ENCODE measurements around the gene CHD3. TPM values are rescaled to one million over a fixed set of nuclear protein-coding genes. Genes with fewer than 3 reads are reported as not detected.

The CHD3 gene
- total and polyA plus RNA-seq, 2 donors from 2014 or later: 41.5 to 94.6 TPM

- Histone ChIP-seq H3K4me1 (ENCODE audit: control insufficient read depth in 2 of 3, insufficient read depth in 2 of 3, low read depth in 1 of 3, low read length in 3 of 3) (peaks cover 0 to 15% (median 7%) of the 10 kb centered on the region in 3 donors), H3K36me3 (ENCODE audit: control insufficient read depth in 2 of 3, insufficient read depth in 3 of 3, low read length in 3 of 3) (no peaks in the 10 kb centered on the region), H3K9ac (ENCODE audit: low read length in 3 of 3) (peak overlapping the region in 1 of 3 donors; percentile 22), H3K4me3 (ENCODE audit: low read length in 3 of 3) (peak overlapping the region in 1 of 3 donors; percentile 54), H3K27ac (ENCODE audit: low read depth in 2 of 2, low read length in 2 of 2) (no peak overlapping the region), H3K9me3 (ENCODE audit: control insufficient read depth in 2 of 3, insufficient read depth in 1 of 3, low read length in 3 of 3) (no peaks in the 10 kb centered on the region), H3K27me3 (ENCODE audit: control insufficient read depth, insufficient read depth, low read length) (no peaks in the 10 kb centered on the region)
- intact Hi-C loops (cut with DNase I): no loop called here
- TF ChIP-seq CTCF (IDR thresholded peaks at IDR 0.05; ENCODE audit: borderline replicate concordance, extremely low read depth, insufficient read depth): no peak
- FAIRE-seq (no peak), DNase-seq (no peak)
Measured at GRCh38 chr17:7916808-7917207, 28.2 kb downstream of the CHD3 start.

- Histone ChIP-seq H3K4me3 (ENCODE audit: low read length in 3 of 3) (peak overlapping the region; percentile 48 to 67 (median 65)), H3K36me3 (ENCODE audit: control insufficient read depth in 2 of 3, insufficient read depth in 3 of 3, low read length in 3 of 3) (no peaks in the 10 kb centered on the region), H3K9me3 (ENCODE audit: control insufficient read depth in 2 of 3, insufficient read depth in 1 of 3, low read length in 3 of 3) (no peaks in the 10 kb centered on the region), H3K27me3 (ENCODE audit: control insufficient read depth, insufficient read depth, low read length) (no peaks in the 10 kb centered on the region), H3K27ac (ENCODE audit: low read depth in 2 of 2, low read length in 2 of 2) (peak overlapping the region; percentile 9 to 79), H3K4me1 (ENCODE audit: control insufficient read depth in 2 of 3, insufficient read depth in 2 of 3, low read depth in 1 of 3, low read length in 3 of 3) (peaks cover 4 to 7% (median 4%) of the 10 kb centered on the region in 3 donors), H3K9ac (ENCODE audit: low read length in 3 of 3) (peak overlapping the region; percentile 53 to 87 (median 58))
- intact Hi-C loops (cut with DNase I): no loop called here
- TF ChIP-seq CTCF (IDR thresholded peaks at IDR 0.05; ENCODE audit: borderline replicate concordance, extremely low read depth, insufficient read depth): no peak
- FAIRE-seq (no peak), DNase-seq (peak in 3 of 5 donors; percentile 18 to 64 (median 37))
Measured at GRCh38 chr17:7922269-7922844, 33.8 kb downstream of the CHD3 start.

- Histone ChIP-seq H3K9me3 (ENCODE audit: control insufficient read depth in 2 of 3, insufficient read depth in 1 of 3, low read length in 3 of 3) (no peaks in the 10 kb centered on the region), H3K36me3 (ENCODE audit: control insufficient read depth in 2 of 3, insufficient read depth in 3 of 3, low read length in 3 of 3) (no peaks in the 10 kb centered on the region), H3K27ac (ENCODE audit: low read depth in 2 of 2, low read length in 2 of 2) (peak overlapping the region; percentile 9 to 79), H3K4me3 (ENCODE audit: low read length in 3 of 3) (peak overlapping the region; percentile 48 to 67 (median 65)), H3K27me3 (ENCODE audit: control insufficient read depth, insufficient read depth, low read length) (no peaks in the 10 kb centered on the region), H3K4me1 (ENCODE audit: control insufficient read depth in 2 of 3, insufficient read depth in 2 of 3, low read depth in 1 of 3, low read length in 3 of 3) (peaks cover 4 to 7% (median 4%) of the 10 kb centered on the region in 3 donors), H3K9ac (ENCODE audit: low read length in 3 of 3) (peak overlapping the region; percentile 53 to 87 (median 69))
- intact Hi-C loops (cut with DNase I): no loop called here
- peak; percentile 93 to 97 (median 95) for DNase-seq
- no peak for TF ChIP-seq CTCF (IDR thresholded peaks at IDR 0.05; ENCODE audit: borderline replicate concordance, extremely low read depth, insufficient read depth)
- no peak for FAIRE-seq
Measured at GRCh38 chr17:7922845-7923628, 34.4 kb downstream of the CHD3 start.
